Testis (tissue), 3 donors: ENCODE data around the gene MUC16. TPM values are rescaled to one million over a fixed set of nuclear protein-coding genes. Genes with fewer than 3 reads are reported as not detected.
A peak's percentile ranks its signal among the peaks of the same experiment; 100 is the strongest.
"Not testable (repeated sequence)": the region's sequence is repeated elsewhere in the genome, so short reads cannot be mapped to it uniquely, and the experiment has no call there.

Source experiments
- DNase-seq: peaks from one replicate; pipeline ENCODE4 v3.0.0-alpha.2; 2019
- H3K27ac ChIP-seq, 2 donors: fragments of 200-600 bp; sonication (generic); one replicate each; pipeline ENCODE4 v1.5.1; 2019
- H3K27me3 ChIP-seq: fragments of 200-600 bp; sonication (generic); one replicate; pipeline ENCODE4 v1.5.1; 2019
- H3K36me3 ChIP-seq: fragments of 200-600 bp; sonication (generic); one replicate; pipeline ENCODE4 v1.5.1; 2017; ENCODE audit warnings: low read depth; ENCODE audit errors: missing control alignments
- H3K4me1 ChIP-seq: fragments of 200-600 bp; sonication (generic); one replicate; pipeline ENCODE4 v1.5.1; 2019
- H3K4me3 ChIP-seq, 2 donors: fragments of 200-600 bp; sonication (generic); one replicate each; pipeline ENCODE4 v1.5.1; 2017 to 2019
- H3K9me3 ChIP-seq: fragments of 200-600 bp; sonication (generic); one replicate; pipeline ENCODE4 v1.5.1; 2017
- POLR2A ChIP-seq: fragments of 450-650 bp; IDR thresholded peaks from one replicate; pipeline ENCODE4 v1.6.1; 2017; ENCODE audit warnings: antibody characterized with exemption, mild to moderate bottlenecking, moderate library complexity
- WGBS, 2 donors: methylation state at CpG; one replicate each; pipeline ENCODE4 v1.1.5; 2018; 5-methylcytosine and 5-hydroxymethylcytosine counted together
- intact Hi-C: fragments of 100-400 bp; cut with DNase I; formaldehyde crosslinking; loops from one replicate; pipeline ENCODE4 v1.15.1; 2023; ENCODE audit warnings: low total_unique reads
- polyA plus RNA-seq: library from polyadenylated mRNA; stranded (reverse); fragments of 350-450 nt; fragmentation: Illumina TruSeq; extraction: RNeasy Lipid Tissue Mini Kit (QIAGEN cat#74804); gene quantifications from one replicate; pipeline ENCODE4 v1.2.3, GENCODE V29; 2014; ENCODE audit warnings: low read depth, low replicate concordance; ENCODE audit not compliant: insufficient read depth
- total RNA-seq, 2 donors: library from RNA; depleted of rRNA; stranded (reverse); fragments of >200 nt; gene quantifications; one replicate each; pipeline ENCODE4 v1.2.3, GENCODE V29; 2016
- TF ChIP-seq, protein P1 (sequence below), 3 experiments: fragments of 450-650 bp in 2 of 3; fragments of 200-600 bp in 1 of 3; sonication (generic) in 1 of 3; IDR thresholded peaks; one replicate each; pipeline ENCODE4 v1.5.1; 2016 to 2019; ENCODE audit warnings: antibody characterized with exemption in 3 of 3, mild to moderate bottlenecking in 2 of 3, moderate library complexity in 1 of 3

The MUC16 gene
- total and polyA plus RNA-seq, 3 donors from 2014 or later, result 2.6 to 4.8 (median 4.0) TPM

DNA sequence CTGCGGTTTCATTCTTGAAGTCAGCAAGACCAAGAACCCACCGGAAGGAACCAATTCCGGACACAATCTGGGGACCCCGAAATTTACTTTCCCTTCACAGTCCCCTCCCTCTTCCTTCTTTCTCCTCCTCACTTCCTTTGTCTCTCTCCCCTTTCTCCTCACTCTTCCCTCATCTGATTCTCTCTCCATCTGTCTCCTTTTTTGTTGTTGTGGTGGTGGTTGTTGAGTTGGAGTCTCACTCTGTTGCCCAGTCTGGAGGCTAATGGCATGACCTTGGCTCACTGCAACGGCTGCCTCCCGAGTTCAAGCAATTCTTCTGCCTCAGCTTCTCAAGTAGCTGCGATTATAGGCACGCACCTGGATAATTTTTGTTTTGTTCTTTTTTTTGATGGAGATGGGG lies 44.0 kb upstream of the MUC16 start:
- 69 to 76% methylated on average over 8 of the region's 8 CpGs for WGBS, 2 donors
- peaks cover 3% of the 10 kb centered on the region for H3K4me1 ChIP-seq
- TF ChIP-seq, protein P1, sequence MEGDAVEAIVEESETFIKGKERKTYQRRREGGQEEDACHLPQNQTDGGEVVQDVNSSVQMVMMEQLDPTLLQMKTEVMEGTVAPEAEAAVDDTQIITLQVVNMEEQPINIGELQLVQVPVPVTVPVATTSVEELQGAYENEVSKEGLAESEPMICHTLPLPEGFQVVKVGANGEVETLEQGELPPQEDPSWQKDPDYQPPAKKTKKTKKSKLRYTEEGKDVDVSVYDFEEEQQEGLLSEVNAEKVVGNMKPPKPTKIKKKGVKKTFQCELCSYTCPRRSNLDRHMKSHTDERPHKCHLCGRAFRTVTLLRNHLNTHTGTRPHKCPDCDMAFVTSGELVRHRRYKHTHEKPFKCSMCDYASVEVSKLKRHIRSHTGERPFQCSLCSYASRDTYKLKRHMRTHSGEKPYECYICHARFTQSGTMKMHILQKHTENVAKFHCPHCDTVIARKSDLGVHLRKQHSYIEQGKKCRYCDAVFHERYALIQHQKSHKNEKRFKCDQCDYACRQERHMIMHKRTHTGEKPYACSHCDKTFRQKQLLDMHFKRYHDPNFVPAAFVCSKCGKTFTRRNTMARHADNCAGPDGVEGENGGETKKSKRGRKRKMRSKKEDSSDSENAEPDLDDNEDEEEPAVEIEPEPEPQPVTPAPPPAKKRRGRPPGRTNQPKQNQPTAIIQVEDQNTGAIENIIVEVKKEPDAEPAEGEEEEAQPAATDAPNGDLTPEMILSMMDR (IDR thresholded peaks at IDR 0.05), result no peak
- no peak for TF ChIP-seq POLR2A
- no peaks in the 10 kb centered on the region for H3K36me3 ChIP-seq
- DNase-seq, result no peak
- H3K27me3 ChIP-seq, result no peaks in the 10 kb centered on the region
- H3K9me3 ChIP-seq, result no peaks in the 10 kb centered on the region
- no peak overlapping the region for H3K4me3 ChIP-seq
- no peak overlapping the region for H3K27ac ChIP-seq
- intact Hi-C loops, result no loop called here

DNA sequence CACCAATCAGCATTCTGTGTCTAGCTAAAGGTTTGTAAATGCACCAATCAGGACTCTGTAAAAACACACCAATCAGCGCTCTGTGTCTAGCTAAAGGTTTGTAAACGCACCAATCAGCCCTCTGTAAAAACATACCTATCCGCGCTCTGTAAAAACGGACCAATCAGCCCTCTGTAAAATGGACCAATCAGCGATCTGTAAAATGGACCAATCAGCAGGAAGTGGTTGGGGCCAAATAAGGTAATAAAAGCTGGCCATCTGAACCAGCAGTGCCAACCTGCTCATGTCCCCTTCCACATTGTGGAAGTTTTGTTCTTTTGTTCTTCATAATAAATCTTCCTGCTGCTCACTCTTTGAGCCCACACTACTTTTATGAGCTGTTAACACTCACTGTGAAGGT lies 43.5 kb upstream of the MUC16 start:
- H3K27me3 ChIP-seq, H3K4me3 ChIP-seq, H3K4me1 ChIP-seq, H3K27ac ChIP-seq, intact Hi-C loops, H3K9me3 ChIP-seq, H3K36me3 ChIP-seq: not testable (repeated sequence)
- DNase-seq, result peak; percentile 42
- 88 to 90% methylated on average over 6 of the region's 6 CpGs for WGBS, 2 donors

DNA sequence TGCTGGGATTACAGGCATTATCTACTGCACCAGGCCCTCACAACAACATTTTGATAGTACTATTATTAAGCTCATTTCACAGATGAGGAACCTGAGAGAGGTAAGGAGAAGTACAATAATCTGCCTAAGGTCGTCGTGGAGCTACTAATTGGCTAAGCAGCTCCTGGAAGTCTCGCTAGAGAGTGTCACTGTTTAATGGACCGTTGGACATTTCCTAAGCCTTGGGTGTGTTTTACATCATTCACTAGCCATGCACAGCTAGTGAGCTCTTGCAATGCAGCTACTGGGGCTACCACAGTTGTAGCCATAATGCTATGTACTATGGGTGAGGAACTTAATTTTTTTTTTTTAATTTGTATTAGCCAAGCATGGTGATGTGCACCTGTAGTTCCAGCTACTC lies 42.7 kb upstream of the MUC16 start:
- DNase-seq, result no peak
- Histone ChIP-seq H3K9me3 (no peaks in the 10 kb centered on the region), H3K4me1 (peaks cover 3% of the 10 kb centered on the region), H3K36me3 (no peaks in the 10 kb centered on the region), H3K27ac (no peak overlapping the region), H3K4me3 (no peak overlapping the region), H3K27me3 (no peaks in the 10 kb centered on the region)
- 47 to 82% methylated on average over 4 of the region's 4 CpGs for WGBS, 2 donors
- intact Hi-C loops, result no loop called here
- TF ChIP-seq POLR2A, result no peak
- TF ChIP-seq, protein P1 (IDR thresholded peaks at IDR 0.05), result no peak

DNA sequence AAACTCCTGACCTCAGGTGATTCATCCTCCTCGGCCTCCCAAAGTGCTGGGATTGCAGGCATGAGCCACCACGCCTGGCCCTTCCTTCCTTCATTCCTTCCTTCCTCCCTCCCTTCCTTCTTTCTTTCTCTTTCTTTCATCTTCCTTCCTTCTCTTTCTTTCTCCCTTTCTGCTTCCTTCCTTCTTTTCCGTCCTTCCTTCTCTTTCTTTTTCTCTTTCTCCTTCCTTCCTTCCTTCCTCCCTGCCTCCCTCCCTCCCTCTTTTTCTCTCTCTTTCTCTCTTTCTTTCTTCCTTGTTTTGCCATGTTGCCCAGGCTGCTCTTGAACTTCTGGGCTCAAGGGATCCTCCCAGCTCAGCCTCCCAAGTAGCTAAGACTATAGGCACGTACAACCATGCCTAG lies 36.5 kb upstream of the MUC16 start:
- no peaks in the 10 kb centered on the region for H3K4me1 ChIP-seq
- H3K9me3 ChIP-seq, result no peaks in the 10 kb centered on the region
- no peak for TF ChIP-seq POLR2A
- no peak overlapping the region for H3K4me3 ChIP-seq
- DNase-seq, result no peak
- H3K27ac ChIP-seq, result no peak overlapping the region
- no peaks in the 10 kb centered on the region for H3K36me3 ChIP-seq
- intact Hi-C loops, result no loop called here
- no peaks in the 10 kb centered on the region for H3K27me3 ChIP-seq
- WGBS, 2 donors, result 65 to 81% methylated on average over 4 of the region's 4 CpGs

DNA sequence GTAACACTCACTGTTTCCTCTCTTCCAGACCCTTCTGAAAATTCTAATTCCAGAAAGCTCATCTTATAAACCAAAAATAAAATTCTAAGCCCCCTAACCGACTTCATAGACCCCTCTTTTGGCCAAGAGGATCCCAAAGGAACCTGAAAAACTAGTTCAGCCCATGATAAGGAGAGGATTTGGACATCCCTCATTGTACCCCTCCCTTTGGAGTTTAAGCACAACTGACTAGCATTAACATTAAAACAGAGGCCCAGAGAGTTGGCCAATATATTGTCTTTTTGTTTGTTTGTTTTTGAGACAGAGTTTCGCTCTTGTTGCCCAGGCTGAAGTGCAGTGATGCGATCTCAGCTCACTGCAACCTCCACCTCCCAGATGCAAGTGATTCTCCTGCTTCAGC lies 34.2 kb upstream of the MUC16 start:
- no peak for DNase-seq
- WGBS, 2 donors, result 77 to 81% methylated on average over 3 of the region's 3 CpGs
- Histone ChIP-seq H3K4me3 (no peak overlapping the region), H3K4me1 (no peaks in the 10 kb centered on the region), H3K27ac (no peak overlapping the region), H3K27me3 (no peaks in the 10 kb centered on the region), H3K9me3 (no peaks in the 10 kb centered on the region), H3K36me3 (no peaks in the 10 kb centered on the region)
- intact Hi-C loops, result no loop called here
- TF ChIP-seq POLR2A, result no peak
- TF ChIP-seq, protein P1 (IDR thresholded peaks at IDR 0.05), result no peak

DNA sequence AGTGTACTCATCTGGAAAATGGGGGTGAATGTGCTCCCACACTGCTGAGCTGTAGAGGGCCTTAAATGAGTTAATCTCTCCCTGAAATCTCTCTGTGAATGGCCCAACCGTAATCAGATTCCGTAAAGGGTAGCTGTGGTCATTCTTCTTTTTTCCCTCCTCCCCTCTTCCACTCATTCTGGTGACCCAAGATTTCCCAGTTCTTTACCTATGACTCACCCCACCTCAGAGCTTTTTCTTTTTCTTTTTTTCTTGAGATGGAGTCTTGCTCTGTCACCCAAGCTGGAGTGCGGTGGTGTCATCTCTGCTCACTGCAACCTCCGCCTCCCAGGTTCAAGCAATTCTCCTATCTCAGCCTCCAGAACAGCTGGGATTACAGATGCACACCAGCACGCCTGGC lies 33.3 kb upstream of the MUC16 start:
- Histone ChIP-seq H3K9me3 (no peaks in the 10 kb centered on the region), H3K27me3 (no peaks in the 10 kb centered on the region), H3K27ac (no peak overlapping the region), H3K4me3 (no peak overlapping the region), H3K4me1 (no peaks in the 10 kb centered on the region), H3K36me3 (no peaks in the 10 kb centered on the region)
- DNase-seq, result no peak
- TF ChIP-seq POLR2A, result no peak
- TF ChIP-seq, protein P1 (IDR thresholded peaks at IDR 0.05), result no peak
- 89 to 92% methylated on average over 5 of the region's 5 CpGs for WGBS, 2 donors
- intact Hi-C loops, result no loop called here
